Eye (tissue), 1 donor: Measurements from ENCODE around the gene PLGRKT.
"Not testable (repeated sequence)": the region's sequence is repeated elsewhere in the genome, so short reads cannot be mapped to it uniquely, and the experiment has no call there.

ENCODE experiments used
- DNase-seq: peaks from one replicate; pipeline ENCODE4 v3.0.0-alpha.2; 2015

PLGRKT gene

GRCh38 chr9:5437254-5438216, at the start of gene PLGRKT:
PLGRKT (minus strand) TSS chr9:5437925; CDS start chr9:5431977, 5,948 bp downstream.
- DNase-seq = peak; percentile 97

GRCh38 chr9:5486988-5487387, 49.3 kb upstream of the PLGRKT start:
- no peak for DNase-seq

- no peak for DNase-seq
Observed at GRCh38 chr9:5485378-5486085, 47.8 kb upstream of the PLGRKT start.

- no peak for DNase-seq
Observed at GRCh38 chr9:5483306-5483705, 45.6 kb upstream of the PLGRKT start.

- no peak for DNase-seq
Observed at GRCh38 chr9:5482194-5482593, 44.5 kb upstream of the PLGRKT start.

- DNase-seq = no peak
Observed at GRCh38 chr9:5481322-5482040, 43.8 kb upstream of the PLGRKT start.

GRCh38 chr9:5480919-5481318, 43.2 kb upstream of the PLGRKT start:
- no peak for DNase-seq

GRCh38 chr9:5479994-5480694, 42.4 kb upstream of the PLGRKT start:
- DNase-seq = no peak

- no peak for DNase-seq
Observed at GRCh38 chr9:5478206-5478605, 40.5 kb upstream of the PLGRKT start.

GRCh38 chr9:5475611-5476010, 37.9 kb upstream of the PLGRKT start:
- DNase-seq = not testable (repeated sequence)

- DNase-seq = no peak
Observed at GRCh38 chr9:5470816-5471215, 33.1 kb upstream of the PLGRKT start.

- DNase-seq = no peak
Observed at GRCh38 chr9:5470122-5470521, 32.4 kb upstream of the PLGRKT start.

GRCh38 chr9:5468850-5469249, 31.1 kb upstream of the PLGRKT start:
- no peak for DNase-seq

GRCh38 chr9:5466766-5467165, 29.0 kb upstream of the PLGRKT start:
- DNase-seq = no peak

- no peak for DNase-seq
Observed at GRCh38 chr9:5466005-5466404, 28.3 kb upstream of the PLGRKT start.

GRCh38 chr9:5464831-5465330, 27.2 kb upstream of the PLGRKT start:
- not testable (repeated sequence) for DNase-seq

- no peak for DNase-seq
Observed at GRCh38 chr9:5460157-5460556, 22.4 kb upstream of the PLGRKT start.

GRCh38 chr9:5459289-5459829, 21.6 kb upstream of the PLGRKT start:
- no peak for DNase-seq

GRCh38 chr9:5455181-5455580, 17.5 kb upstream of the PLGRKT start:
- no peak for DNase-seq

GRCh38 chr9:5453673-5454072, 15.9 kb upstream of the PLGRKT start:
- DNase-seq = no peak

GRCh38 chr9:5453004-5453403, 15.3 kb upstream of the PLGRKT start:
- DNase-seq = no peak

- DNase-seq = no peak
Observed at GRCh38 chr9:5452286-5452609, 14.5 kb upstream of the PLGRKT start.
